ENCODE data around the gene FCHSD1. TPM values are rescaled to one million over a fixed set of nuclear protein-coding genes. Genes with fewer than 3 reads are reported as not detected.

The FCHSD1 gene
- total RNA-seq, 1 donor, result 41.1 TPM

- peaks cover 40% of the 10 kb centered on the region for H3K4me1 ChIP-seq (ENCODE audit: insufficient read depth, low read length)
- no peaks in the 10 kb centered on the region for H3K27me3 ChIP-seq (ENCODE audit: insufficient read depth, low read length)
- no peak overlapping the region for H3K4me3 ChIP-seq (ENCODE audit: low read length)
- no peaks in the 10 kb centered on the region for H3K9me3 ChIP-seq (ENCODE audit: low read depth, low read length)
These were observed 12.4 kb downstream of the FCHSD1 start for GRCh38 chr5:141638771-141639170.

- Histone ChIP-seq H3K27me3 (ENCODE audit: insufficient read depth, low read length) (no peaks in the 10 kb centered on the region), H3K4me3 (ENCODE audit: low read length) (peak overlapping the region; percentile 91), H3K4me1 (ENCODE audit: insufficient read depth, low read length) (peaks cover 44% of the 10 kb centered on the region), H3K9me3 (ENCODE audit: low read depth, low read length) (no peaks in the 10 kb centered on the region)
These were observed 13.3 kb downstream of the FCHSD1 start for GRCh38 chr5:141637767-141638419.

DNA sequence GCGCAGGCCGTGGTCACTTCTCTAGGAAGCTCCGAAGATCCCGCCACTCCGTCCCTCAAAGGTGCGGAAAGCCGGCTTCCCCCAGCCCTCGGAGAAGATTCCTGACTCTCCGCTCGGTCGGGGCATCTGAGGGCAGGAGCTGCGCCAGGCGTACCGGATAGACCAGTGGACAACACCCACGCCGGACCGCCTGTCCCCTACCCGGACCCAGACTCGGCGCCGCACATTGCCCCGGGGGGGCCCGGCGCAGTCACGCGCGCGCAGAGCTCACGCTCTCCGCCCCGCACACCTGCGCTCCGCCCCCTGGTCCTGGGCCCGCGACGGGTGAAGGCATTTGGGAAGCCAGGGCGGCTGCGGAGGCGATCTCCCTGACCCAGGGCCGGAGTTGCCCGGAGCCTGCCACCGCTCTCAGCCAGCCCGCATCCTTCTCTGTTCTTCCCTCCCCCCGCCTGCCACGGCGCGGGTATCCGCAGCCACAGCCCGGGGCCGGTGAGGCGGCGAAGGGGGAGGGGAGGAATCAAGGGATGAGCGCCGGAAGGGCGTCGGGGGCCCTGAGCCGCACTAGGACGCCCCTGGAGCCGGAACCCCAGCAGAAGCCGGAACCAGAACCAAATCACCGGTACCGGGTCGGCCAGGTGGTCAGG, 14.0 kb downstream of the FCHSD1 start:
- H3K9me3 ChIP-seq (ENCODE audit: low read depth, low read length), result no peaks in the 10 kb centered on the region
- H3K27me3 ChIP-seq (ENCODE audit: insufficient read depth, low read length), result no peaks in the 10 kb centered on the region
- peak overlapping the region; percentile 91 for H3K4me3 ChIP-seq (ENCODE audit: low read length)
- peaks cover 42% of the 10 kb centered on the region for H3K4me1 ChIP-seq (ENCODE audit: insufficient read depth, low read length)

GRCh38 chr5:141636413-141637122, 14.7 kb downstream of the FCHSD1 start, which contains the start of the genes HDAC3 and RELL2:
Gene HDAC3 (minus strand): TSS chr5:141636849. CDS start chr5:141636790, 59 bp downstream.
Gene RELL2 (plus strand): TSS chr5:141636997. CDS start chr5:141638226, 1,229 bp downstream.
- Histone ChIP-seq H3K27me3 (ENCODE audit: insufficient read depth, low read length) (no peaks in the 10 kb centered on the region), H3K4me1 (ENCODE audit: insufficient read depth, low read length) (peaks cover 42% of the 10 kb centered on the region), H3K4me3 (ENCODE audit: low read length) (peak within 1 kb of the TSS; percentile 91), H3K9me3 (ENCODE audit: low read depth, low read length) (no peaks in the 10 kb centered on the region)

DNA sequence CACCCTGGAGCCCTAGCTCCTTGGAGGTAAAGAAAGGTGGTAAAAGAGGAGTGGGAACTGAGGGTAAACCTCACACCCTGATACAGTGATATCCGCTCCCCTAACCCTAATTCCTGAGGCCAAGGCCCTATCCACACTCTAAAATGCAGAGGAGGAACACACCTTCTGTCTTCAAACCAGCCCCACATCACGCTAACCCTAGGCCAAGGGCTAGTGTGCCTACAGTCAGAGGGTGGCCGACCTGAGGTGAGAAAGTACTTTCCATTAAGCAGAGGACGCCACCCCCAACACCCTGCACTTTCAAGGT, 15.2 kb downstream of the FCHSD1 start:
- Histone ChIP-seq H3K4me3 (ENCODE audit: low read length) (peak overlapping the region; percentile 91), H3K27me3 (ENCODE audit: insufficient read depth, low read length) (no peaks in the 10 kb centered on the region), H3K9me3 (ENCODE audit: low read depth, low read length) (no peaks in the 10 kb centered on the region), H3K4me1 (ENCODE audit: insufficient read depth, low read length) (peaks cover 42% of the 10 kb centered on the region)

DNA sequence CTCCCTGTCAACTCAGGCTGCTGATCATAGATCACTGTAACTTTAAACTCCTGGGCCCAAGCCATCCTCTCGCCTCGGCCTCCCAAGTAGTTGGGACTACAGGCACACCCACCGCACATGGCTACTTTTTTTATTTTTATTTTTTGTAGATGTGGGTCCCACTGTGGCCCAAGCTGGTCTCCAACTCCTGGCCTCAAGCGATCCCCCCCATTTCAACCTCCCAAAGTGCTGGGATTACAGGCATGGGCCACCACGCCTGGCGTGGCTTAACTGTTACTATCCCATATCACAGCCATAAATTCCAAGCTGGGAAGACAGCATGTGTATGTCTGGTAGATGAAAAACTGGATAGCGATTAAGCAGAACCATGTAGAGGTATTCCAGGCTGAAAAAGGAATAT, 15.6 kb downstream of the FCHSD1 start:
- peak overlapping the region; percentile 91 for H3K4me3 ChIP-seq (ENCODE audit: low read length)
- H3K4me1 ChIP-seq (ENCODE audit: insufficient read depth, low read length), result peaks cover 42% of the 10 kb centered on the region
- H3K27me3 ChIP-seq (ENCODE audit: insufficient read depth, low read length), result no peaks in the 10 kb centered on the region
- no peaks in the 10 kb centered on the region for H3K9me3 ChIP-seq (ENCODE audit: low read depth, low read length)

- H3K4me3 ChIP-seq (ENCODE audit: low read length), result no peak overlapping the region
- H3K27me3 ChIP-seq (ENCODE audit: insufficient read depth, low read length), result no peaks in the 10 kb centered on the region
- H3K9me3 ChIP-seq (ENCODE audit: low read depth, low read length), result no peaks in the 10 kb centered on the region
- H3K4me1 ChIP-seq (ENCODE audit: insufficient read depth, low read length), result peaks cover 42% of the 10 kb centered on the region
These were observed 16.5 kb downstream of the FCHSD1 start for GRCh38 chr5:141634720-141635119.

- Histone ChIP-seq H3K4me1 (ENCODE audit: insufficient read depth, low read length) (peaks cover 42% of the 10 kb centered on the region), H3K9me3 (ENCODE audit: low read depth, low read length) (no peaks in the 10 kb centered on the region), H3K27me3 (ENCODE audit: insufficient read depth, low read length) (no peaks in the 10 kb centered on the region), H3K4me3 (ENCODE audit: low read length) (no peak overlapping the region)
These were observed 17.2 kb downstream of the FCHSD1 start for GRCh38 chr5:141633871-141634561.

DNA sequence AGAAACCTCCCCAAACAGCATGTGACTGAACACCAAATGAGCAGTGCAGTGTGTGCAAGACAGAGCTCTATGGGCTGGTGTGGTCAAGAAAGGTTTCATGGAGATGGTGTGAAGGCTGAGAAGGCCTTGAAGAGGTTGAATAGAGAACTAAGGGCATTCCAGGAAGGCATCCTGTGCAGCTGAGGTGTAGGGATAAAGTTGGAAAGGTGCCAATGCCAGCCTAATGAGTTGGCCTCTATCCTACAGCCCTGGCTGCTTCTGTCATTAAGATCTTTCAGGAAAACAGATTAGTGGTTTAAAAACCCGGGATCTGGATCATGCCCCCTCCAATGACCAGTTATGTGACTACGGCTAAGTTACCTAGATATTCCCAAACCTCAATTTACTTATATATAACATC, 18.6 kb downstream of the FCHSD1 start:
- Histone ChIP-seq H3K9me3 (ENCODE audit: low read depth, low read length) (no peaks in the 10 kb centered on the region), H3K4me3 (ENCODE audit: low read length) (no peak overlapping the region), H3K27me3 (ENCODE audit: insufficient read depth, low read length) (no peaks in the 10 kb centered on the region), H3K4me1 (ENCODE audit: insufficient read depth, low read length) (peaks cover 34% of the 10 kb centered on the region)

DNA sequence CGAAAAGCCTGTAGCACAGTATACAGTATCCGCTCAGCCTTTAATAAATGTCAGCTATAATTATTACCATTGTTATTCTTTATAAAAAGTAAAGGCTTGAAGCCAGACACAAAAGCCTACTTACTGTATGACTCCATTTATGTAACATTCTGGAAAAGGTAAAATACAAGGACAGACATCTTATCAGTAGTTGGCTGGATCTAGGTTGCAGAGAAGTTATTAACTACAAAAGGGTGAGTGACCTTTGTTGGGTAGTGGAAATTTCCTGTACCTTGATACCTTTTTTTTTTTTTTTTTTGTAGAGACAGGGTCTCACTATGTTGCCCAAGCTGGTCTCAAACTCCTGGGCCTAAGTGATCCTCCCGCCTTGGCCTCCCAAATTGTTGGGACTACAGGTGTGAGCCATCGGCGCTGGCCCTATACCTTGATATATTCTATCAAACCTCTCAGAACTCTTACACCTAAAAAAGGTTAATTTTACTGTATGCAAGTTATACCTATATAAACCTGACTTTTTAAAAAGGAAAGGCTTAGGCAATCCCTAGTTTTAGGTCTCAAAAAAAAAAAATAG, 20.6 kb downstream of the FCHSD1 start:
- Histone ChIP-seq H3K9me3 (ENCODE audit: low read depth, low read length) (no peaks in the 10 kb centered on the region), H3K4me1 (ENCODE audit: insufficient read depth, low read length) (peaks cover 23% of the 10 kb centered on the region), H3K27me3 (ENCODE audit: insufficient read depth, low read length) (no peaks in the 10 kb centered on the region), H3K4me3 (ENCODE audit: low read length) (no peak overlapping the region)

GRCh38 chr5:141628175-141628788, 22.9 kb downstream of the FCHSD1 start:
- H3K4me3 ChIP-seq (ENCODE audit: low read length), result no peak overlapping the region
- H3K4me1 ChIP-seq (ENCODE audit: insufficient read depth, low read length), result peaks cover 11% of the 10 kb centered on the region
- no peaks in the 10 kb centered on the region for H3K27me3 ChIP-seq (ENCODE audit: insufficient read depth, low read length)
- no peaks in the 10 kb centered on the region for H3K9me3 ChIP-seq (ENCODE audit: low read depth, low read length)

- H3K9me3 ChIP-seq (ENCODE audit: low read depth, low read length), result no peaks in the 10 kb centered on the region
- peaks cover 32% of the 10 kb centered on the region for H3K4me1 ChIP-seq (ENCODE audit: insufficient read depth, low read length)
- H3K27me3 ChIP-seq (ENCODE audit: insufficient read depth, low read length), result no peaks in the 10 kb centered on the region
- H3K4me3 ChIP-seq (ENCODE audit: low read length), result no peak overlapping the region
These were observed 27.6 kb downstream of the FCHSD1 start for GRCh38 chr5:141623611-141624010.

- H3K9me3 ChIP-seq (ENCODE audit: low read depth, low read length), result no peaks in the 10 kb centered on the region
These were observed 28.0 kb downstream of the FCHSD1 start for GRCh38 chr5:141623186-141623585.

DNA sequence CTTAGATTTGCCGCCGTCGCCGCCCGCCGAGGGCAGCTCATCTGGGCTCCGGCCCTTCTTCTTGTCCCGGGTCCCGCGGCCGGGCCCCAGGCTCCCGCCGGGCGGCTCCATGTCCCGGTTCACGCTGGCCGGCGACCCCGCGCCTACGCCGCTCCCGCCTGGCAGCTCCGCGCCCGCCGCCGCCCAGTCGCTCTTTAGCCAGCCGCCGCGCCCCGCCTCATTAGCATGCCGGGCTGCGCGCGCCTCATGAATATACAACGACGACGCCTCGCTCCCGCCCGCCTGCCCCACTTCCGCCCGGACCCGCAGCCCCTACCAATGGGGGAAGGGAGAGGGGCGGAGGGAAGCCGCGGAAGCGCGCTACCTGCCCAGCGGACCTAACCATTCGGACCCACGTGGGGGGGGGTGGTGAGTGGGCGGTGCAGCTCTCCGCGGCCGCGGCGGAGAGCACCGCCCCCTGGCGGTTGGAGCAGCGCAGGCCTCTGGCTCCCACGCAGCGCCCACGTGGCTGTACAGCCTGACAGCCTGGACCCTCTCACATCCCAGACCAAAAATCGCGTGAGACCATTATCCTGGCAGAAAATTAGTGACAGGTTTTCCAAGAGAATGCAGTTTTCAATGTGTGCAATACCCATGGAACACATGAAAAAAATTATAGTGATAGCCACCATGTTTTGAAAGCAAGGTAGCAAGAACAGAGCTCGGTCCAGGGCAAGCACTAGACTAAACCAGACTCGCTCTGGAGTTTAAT, 32.2 kb downstream of the FCHSD1 start, which contains the start of gene DIAPH1:
DIAPH1 (minus strand) TSS at position 197 of the 751 bp plus-strand sequence; CDS start at position 111, 86 bp downstream.
- Histone ChIP-seq H3K4me1 (ENCODE audit: insufficient read depth, low read length) (peaks cover 64% of the 10 kb centered on the region), H3K4me3 (ENCODE audit: low read length) (peak within 1 kb of the TSS; percentile 93), H3K9me3 (ENCODE audit: low read depth, low read length) (no peaks in the 10 kb centered on the region), H3K27me3 (ENCODE audit: insufficient read depth, low read length) (no peaks in the 10 kb centered on the region)

More at GRCh38 chr5:141623186-141623585, 28.0 kb downstream of the FCHSD1 start:
- Histone ChIP-seq H3K4me1 (ENCODE audit: insufficient read depth, low read length) (peaks cover 32% of the 10 kb centered on the region), H3K27me3 (ENCODE audit: insufficient read depth, low read length) (no peaks in the 10 kb centered on the region), H3K4me3 (ENCODE audit: low read length) (no peak overlapping the region)

Measured in mononuclear cell (primary cell).